PC-9 (cell line): ENCODE results near the gene PDE4B.

Source experiments
- CTCF ChIP-seq: fragments of 200-600 bp; sonication (generic); conservative IDR thresholded peaks from 2 replicates; pipeline ENCODE4 v1.6.1; 2017; ENCODE audit warnings: mixed run types, antibody characterized with exemption, mild to moderate bottlenecking, moderate library complexity
- EZH2 ChIP-seq: fragments of 200-600 bp; sonication (generic); IDR thresholded peaks from 2 replicates; pipeline ENCODE4 v1.8.0; 2017; ENCODE audit warnings: antibody characterized with exemption, low read depth

- TF ChIP-seq CTCF (no peak), EZH2 (no peak)
Observed at GRCh38 chr1:66211521-66211920, 418.8 kb downstream of the PDE4B start.
